H1 (cell line): ENCODE data around the gene COL10A1. TPM values are rescaled to one million over a fixed set of nuclear protein-coding genes. Genes with fewer than 3 reads are reported as not detected.

Source experiments
- CTCF ChIA-PET: fragments of 300-600 bp; sonication (Branson Sonifier 250); formaldehyde crosslinking; loops from one replicate; lab custom pipeline; 2021; ENCODE audit not compliant: partially characterized antibody; lab: Charles Lee
- POLR2A ChIA-PET: fragments of 300-600 bp; sonication (Branson Sonifier 250); formaldehyde crosslinking; loops from one replicate; lab custom pipeline; 2021; ENCODE audit warnings: inconsistent platforms; ENCODE audit not compliant: partially characterized antibody; lab: Charles Lee
- DNase-seq, 2 experiments: peaks; one replicate each; pipeline versions ENCODE4 v3.0.0 to v3.0.0-alpha.2; 2010 to 2022; ENCODE audit warnings: low spot score in 2 of 2, low read depth in 1 of 2, mixed read lengths in 1 of 2
- FAIRE-seq: peaks from 2 replicates; lab custom pipeline; 2011; peaks lifted over from hg19 to GRCh38; lab: Jason Lieb, UNC
- H2AFZ ChIP-seq: 2 replicates; pipeline ENCODE4 v1.8.1; 2012; ENCODE audit warnings: low read length, inconsistent platforms
- H2AK5ac ChIP-seq: 2 replicates; pipeline ENCODE4 v1.6.1; 2013; ENCODE audit warnings: low read depth, low read length
- H2BK120ac ChIP-seq: replicated peaks from 2 replicates; pipeline ENCODE3; 2013; ENCODE audit warnings: low read depth, low read length, inconsistent platforms
- H2BK12ac ChIP-seq: 2 replicates; pipeline ENCODE4 v1.6.1; 2013; ENCODE audit warnings: low read depth, low read length
- H2BK15ac ChIP-seq: 2 replicates; pipeline ENCODE4 v1.6.1; 2013; ENCODE audit warnings: low read length
- H2BK20ac ChIP-seq: 2 replicates; pipeline ENCODE4 v1.6.1; 2013; ENCODE audit warnings: low read length
- H2BK5ac ChIP-seq: 2 replicates; pipeline ENCODE4 v1.6.1; 2013; ENCODE audit warnings: low read depth, low read length
- H3K14ac ChIP-seq: 2 replicates; pipeline ENCODE4 v1.6.1; 2013; ENCODE audit warnings: inconsistent platforms; ENCODE audit not compliant: insufficient read length
- H3K18ac ChIP-seq: 2 replicates; pipeline ENCODE4 v1.6.1; 2013; ENCODE audit warnings: low read length; ENCODE audit errors: extremely low read depth
- H3K23ac ChIP-seq: 2 replicates; pipeline ENCODE4 v1.6.1; 2013; ENCODE audit warnings: inconsistent platforms; ENCODE audit not compliant: insufficient read length
- H3K23me2 ChIP-seq: 2 replicates; pipeline ENCODE4 v1.6.1; 2013; ENCODE audit warnings: low read depth, low read length
- H3K27ac ChIP-seq: 2 replicates; pipeline ENCODE4 v1.6.1; 2011; ENCODE audit warnings: low read depth, low read length, inconsistent platforms
- H3K27me3 ChIP-seq, 4 experiments: replicated peaks in 1 of 4; 1 replicate in 1 of 4; 2 replicates in 3 of 4; pipeline versions ENCODE4 v1.6.1 to v1.8.1; 2011 to 2013; ENCODE audit warnings: low read length in 3 of 4, mild to moderate bottlenecking in 3 of 4, inconsistent platforms in 2 of 4, mixed read lengths in 2 of 4, moderate library complexity in 1 of 4; ENCODE audit not compliant: control insufficient read depth in 3 of 4, insufficient read depth in 3 of 4; ENCODE audit errors: extremely low read depth in 1 of 4
- H3K36me3 ChIP-seq, 4 experiments: 2 replicates each; pipeline versions ENCODE4 v1.6.1 to v1.8.1; 2011 to 2013; ENCODE audit warnings: mild to moderate bottlenecking in 4 of 4, low read length in 3 of 4, moderate library complexity in 2 of 4, control low read depth in 1 of 4, inconsistent platforms in 1 of 4; ENCODE audit not compliant: insufficient read depth in 4 of 4, control insufficient read depth in 2 of 4
- H3K4ac ChIP-seq: replicated peaks from 2 replicates; pipeline ENCODE3; 2013; ENCODE audit warnings: low read length, low read depth, mixed read lengths, inconsistent platforms; ENCODE audit not compliant: insufficient read length
- H3K4me1 ChIP-seq, 4 experiments: replicated peaks in 1 of 4; 1 replicate in 1 of 4; 2 replicates in 3 of 4; pipeline versions ENCODE4 v1.6.1 to v1.8.1; 2011 to 2013; ENCODE audit warnings: low read length in 3 of 4, inconsistent platforms in 2 of 4, mixed read lengths in 1 of 4; ENCODE audit not compliant: insufficient read depth in 4 of 4, control insufficient read depth in 3 of 4
- H3K4me2 ChIP-seq, 2 experiments: 2 replicates each; pipeline versions ENCODE4 v1.6.1 to v1.8.1; 2011 to 2013; ENCODE audit warnings: low read depth in 2 of 2, low read length in 2 of 2, control low read depth in 1 of 2, inconsistent platforms in 1 of 2, mild to moderate bottlenecking in 1 of 2; ENCODE audit not compliant: insufficient read depth in 1 of 2
- H3K4me3 ChIP-seq, 4 experiments: fragments of 200-600, 300-600 bp in 1 of 4; sonication (generic), shearing (Covaris generic), sonication (Bioruptor Twin) in 1 of 4; 2 replicates each; pipeline versions ENCODE4 v1.5.1 to v1.8.1; 2011 to 2016; ENCODE audit warnings: low read length in 4 of 4, low read depth in 3 of 4, control low read depth in 2 of 4, inconsistent platforms in 2 of 4, mild to moderate bottlenecking in 2 of 4, mixed read lengths in 1 of 4, moderate library complexity in 1 of 4; ENCODE audit not compliant: insufficient read depth in 2 of 4; ENCODE audit errors: extremely low read depth in 1 of 4
- H3K56ac ChIP-seq: replicated peaks from 2 replicates; pipeline ENCODE3; 2013; ENCODE audit warnings: low read depth, mild to moderate bottlenecking, mixed read lengths, low read length, inconsistent platforms; ENCODE audit not compliant: insufficient read length
- H3K79me1 ChIP-seq: 2 replicates; pipeline ENCODE4 v1.6.1; 2013; ENCODE audit warnings: low read depth, low read length, control low read depth
- H3K79me2 ChIP-seq, 2 experiments: 2 replicates each; pipeline versions ENCODE4 v1.6.1 to v1.8.1; 2012 to 2013; ENCODE audit warnings: low read length in 2 of 2, mild to moderate bottlenecking in 2 of 2, inconsistent platforms in 1 of 2; ENCODE audit not compliant: insufficient read depth in 2 of 2, control insufficient read depth in 1 of 2
- H3K9ac ChIP-seq, 4 experiments: replicated peaks in 1 of 4; 1 replicate in 1 of 4; 2 replicates in 3 of 4; pipeline versions ENCODE4 v1.6.1 to v1.8.1; 2011 to 2013; ENCODE audit warnings: low read depth in 3 of 4, low read length in 3 of 4, control low read depth in 2 of 4, mild to moderate bottlenecking in 2 of 4, moderate library complexity in 2 of 4, inconsistent platforms in 1 of 4; ENCODE audit errors: extremely low read depth in 1 of 4
- H3K9me3 ChIP-seq, 2 experiments: 2 replicates each; pipeline versions ENCODE4 v1.6.1 to v1.8.1; 2012 to 2013; ENCODE audit warnings: mild to moderate bottlenecking in 2 of 2, moderate library complexity in 2 of 2, control low read depth in 1 of 2, inconsistent platforms in 1 of 2, low read depth in 1 of 2, low read length in 1 of 2, mixed read lengths in 1 of 2; ENCODE audit not compliant: insufficient read depth in 2 of 2
- H4K20me1 ChIP-seq, 2 experiments: replicated peaks in 1 of 2; 2 replicates each; pipeline versions ENCODE3 to v1.8.1; 2011 to 2013; ENCODE audit warnings: inconsistent platforms in 2 of 2, low read length in 2 of 2, mild to moderate bottlenecking in 1 of 2; ENCODE audit not compliant: insufficient read depth in 2 of 2, control insufficient read depth in 1 of 2
- H4K5ac ChIP-seq: 2 replicates; pipeline ENCODE4 v1.6.1; 2013; ENCODE audit warnings: low read length, low read depth, mixed read lengths, inconsistent platforms; ENCODE audit not compliant: insufficient read length
- H4K8ac ChIP-seq: 2 replicates; pipeline ENCODE4 v1.8.0; 2013; ENCODE audit warnings: mild to moderate bottlenecking, moderate library complexity, low read length, inconsistent platforms; ENCODE audit not compliant: insufficient read depth; ENCODE audit errors: extremely low read depth
- H4K91ac ChIP-seq: replicated peaks from 2 replicates; pipeline ENCODE3; 2013; ENCODE audit warnings: low read length, mixed read lengths, inconsistent platforms; ENCODE audit not compliant: insufficient read length
- CBX5 ChIP-seq: fragments of 300-800, 300-1000 bp; sonication (generic); IDR thresholded peaks from 2 replicates; pipeline ENCODE4 v1.7.1; 2016; ENCODE audit warnings: antibody characterized with exemption, low read length, low read depth
- CBX8 ChIP-seq: fragments of 300-800, 300-1000 bp; sonication (generic); IDR thresholded peaks from 2 replicates; pipeline ENCODE4 v1.7.1; 2016; ENCODE audit warnings: low read depth, low read length, borderline replicate concordance
- CHD1 ChIP-seq: IDR thresholded peaks from 2 replicates; pipeline ENCODE4 v1.6.1; 2012; ENCODE audit warnings: low read depth, low read length, improper control_type of control experiment
- EGR1 ChIP-seq: IDR thresholded peaks from 2 replicates; pipeline ENCODE4 v1.6.1; 2011; ENCODE audit warnings: low read depth, low read length, borderline replicate concordance
- EP300 ChIP-seq, 2 experiments: IDR thresholded peaks; 1 replicate in 1 of 2; 2 replicates in 1 of 2; pipeline ENCODE4 v1.6.1; 2011 to 2012; ENCODE audit warnings: low read depth in 2 of 2, low read length in 2 of 2, mild to moderate bottlenecking in 2 of 2, borderline replicate concordance in 1 of 2, inconsistent platforms in 1 of 2, moderate library complexity in 1 of 2
- JUND ChIP-seq: IDR thresholded peaks from 2 replicates; pipeline ENCODE4 v1.6.1; 2011; ENCODE audit warnings: mild to moderate bottlenecking, improper control_type of control experiment, low read length
- KDM1A ChIP-seq: fragments of 200-600, 300-600 bp; sonication (generic); IDR thresholded peaks from 2 replicates; pipeline ENCODE4 v1.7.1; 2016; ENCODE audit warnings: mild to moderate bottlenecking, low read length, borderline replicate concordance
- MAX ChIP-seq: IDR thresholded peaks from 2 replicates; pipeline ENCODE4 v1.6.1; 2012; ENCODE audit warnings: inconsistent platforms
- RAD21 ChIP-seq, 2 experiments: IDR thresholded peaks in 1 of 2; conservative IDR thresholded peaks in 1 of 2; 2 replicates each; pipeline ENCODE4 v1.6.1; 2011; ENCODE audit warnings: low read depth in 2 of 2, low read length in 2 of 2, improper control_type of control experiment in 1 of 2, inconsistent platforms in 1 of 2, mild to moderate bottlenecking in 1 of 2, moderate library complexity in 1 of 2
- RNF2 ChIP-seq: fragments of 200-900, 300-1000 bp; sonication (generic); IDR thresholded peaks from 2 replicates; pipeline ENCODE4 v1.7.1; 2016; ENCODE audit warnings: borderline replicate concordance, low read depth, mild to moderate bottlenecking, antibody characterized with exemption, low read length; ENCODE audit not compliant: poor library complexity, severe bottlenecking; ENCODE audit errors: missing control alignments
- SUZ12 ChIP-seq: fragments of 200-600 bp; sonication (generic); IDR thresholded peaks from 2 replicates; pipeline ENCODE4 v1.6.1; 2012; ENCODE audit warnings: mild to moderate bottlenecking, inconsistent platforms, low read length, moderate library complexity, mixed read lengths
- TAF1 ChIP-seq: IDR thresholded peaks from 2 replicates; pipeline ENCODE4 v1.6.1; 2011; ENCODE audit warnings: mild to moderate bottlenecking, low read depth, low read length
- TAF7 ChIP-seq: optimal IDR thresholded peaks from 2 replicates; pipeline ENCODE3; 2011; ENCODE audit warnings: low read depth, mild to moderate bottlenecking, inconsistent platforms, low read length, moderate library complexity, borderline replicate concordance
- TBP ChIP-seq: IDR thresholded peaks from 2 replicates; pipeline ENCODE4 v1.6.1; 2011; ENCODE audit warnings: low read depth, low read length, improper control_type of control experiment
- WGBS, 2 experiments: shearing (Covaris generic) in 1 of 2; methylation state at CpG; one replicate each; pipeline versions ENCODE4 v1.1.6 to v1.1.7; 2013 to 2015; ENCODE audit warnings: low lambda C conversion rate in 2 of 2, mixed read lengths in 2 of 2, inconsistent platforms in 1 of 2, low coverage in 1 of 2, missing lambda C conversion rate in 1 of 2; ENCODE audit not compliant: insufficient replicate concordance in 2 of 2, insufficient coverage in 1 of 2, insufficient read length in 1 of 2; ENCODE audit errors: extremely low coverage in 1 of 2, missing lambda C conversion rate in 1 of 2; 5-methylcytosine and 5-hydroxymethylcytosine counted together
- polyA plus RNA-seq, 7 experiments: library from polyadenylated mRNA; depleted of rRNA in 3 of 7; stranded (reverse) in 5 of 7; unstranded in 2 of 7; fragments of >200 nt in 5 of 7; fragments of 200-250 nt in 2 of 7; gene quantifications; 1 replicate in 5 of 7; 2 replicates in 1 of 7; 4 replicates in 1 of 7; pipeline versions ENCODE4 v1.2.1 to v1.2.3, GENCODE V29; 2011 to 2013; ENCODE audit warnings: missing spikeins in 2 of 7, mixed read lengths in 2 of 7
- total RNA-seq: library from RNA; stranded (reverse); fragmentation: NEBNext Ultra II Directional; extraction: Animal tissue kit (Norgen Biotek cat#: 25700); gene quantifications from 2 replicates; pipeline ENCODE4 v1.2.1, GENCODE V29; 2021

Gene COL10A1
- total and polyA plus RNA-seq, 2 of the 8 experiments (the other 6 are each of a cell fraction or from before 2014, with no cell fraction given): not detected

- 83% methylated on average over 2 of the region's 2 CpGs; no CpG with 5 or more reads in 1 of the 2 experiments for WGBS, 2 experiments
- no peaks in the 10 kb centered on the region for H3K27me3 ChIP-seq
- H3K9me3 ChIP-seq: no peaks in the 10 kb centered on the region
- no peak overlapping the region for H2BK5ac ChIP-seq
- no peak overlapping the region for H3K4me3 ChIP-seq
- no peak overlapping the region for H3K9ac ChIP-seq
- no peaks in the 10 kb centered on the region for H4K20me1 ChIP-seq
- no peak overlapping the region for H2BK120ac ChIP-seq
- no peak overlapping the region for H2BK12ac ChIP-seq
- no peaks in the 10 kb centered on the region for H3K23me2 ChIP-seq
- H3K27ac ChIP-seq: no peak overlapping the region
- H2BK15ac ChIP-seq: no peak overlapping the region
- FAIRE-seq (no peak), DNase-seq (no peak)
- no peak overlapping the region for H3K18ac ChIP-seq
- ChIA-PET CTCF (no interaction called here), POLR2A (no interaction called here)
- H2AK5ac ChIP-seq: no peak overlapping the region
- no peaks in the 10 kb centered on the region for H3K79me2 ChIP-seq
- H3K56ac ChIP-seq: no peak overlapping the region
- no peak overlapping the region for H2BK20ac ChIP-seq
- H3K14ac ChIP-seq: no peak overlapping the region
- H3K4me2 ChIP-seq: no peak overlapping the region
- H4K5ac ChIP-seq: no peak overlapping the region
- H4K8ac ChIP-seq: no peak overlapping the region
- no peaks in the 10 kb centered on the region for H3K4me1 ChIP-seq
- no peak overlapping the region for H2AFZ ChIP-seq
- H3K4ac ChIP-seq: no peak overlapping the region
- no peak overlapping the region for H4K91ac ChIP-seq
- H3K23ac ChIP-seq: no peak overlapping the region
- no peaks in the 10 kb centered on the region; a peak in 3 of 8 replicates for H3K36me3 ChIP-seq
- no peaks in the 10 kb centered on the region for H3K79me1 ChIP-seq
- TF ChIP-seq TAF1 (no peak), EGR1 (no peak), EP300 (IDR thresholded peaks at IDR 0.05; ENCODE audit: borderline replicate concordance in 1 of 2, low read depth in 2 of 2, low read length in 2 of 2) (no peak), RNF2 (no peak), TAF7 (no peak), CBX5 (no peak), CBX8 (no peak), JUND (no peak), CHD1 (no peak), KDM1A (no peak), SUZ12 (no peak), RAD21 (IDR thresholded peaks at IDR 0.05 in 1 of 2, conservative IDR thresholded peaks at IDR 0.05 in 1 of 2; ENCODE audit: low read depth in 2 of 2, low read length in 2 of 2) (no peak), MAX (no peak), TBP (no peak)
Observed at GRCh38 chr6:116154887-116155286, 29.0 kb upstream of the COL10A1 start.
